Measurements from ENCODE around the gene CADPS.

DNA sequence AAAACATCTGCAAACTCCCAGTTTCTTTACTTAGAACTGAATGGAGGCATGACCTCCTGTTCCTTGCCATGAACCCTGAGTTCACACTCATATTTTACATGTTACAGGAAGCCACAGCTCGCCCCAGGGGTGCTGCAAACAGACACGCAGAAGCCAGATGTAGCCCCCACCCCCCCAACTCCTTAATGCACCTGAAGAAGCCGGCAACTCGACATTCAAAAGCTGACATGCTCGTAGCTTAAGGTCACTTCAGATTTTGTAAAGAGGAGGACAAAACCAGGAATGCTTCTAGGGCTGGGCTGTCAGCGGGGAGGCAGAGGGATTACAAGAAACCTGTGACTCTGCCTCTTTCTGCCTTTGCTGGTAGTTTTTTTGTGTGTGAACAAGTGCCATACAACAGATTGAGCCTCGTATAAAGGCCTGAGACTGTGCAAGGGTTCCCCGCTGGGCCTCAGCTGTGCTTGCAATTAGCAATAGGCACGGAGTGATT is 459.9 kb downstream of the CADPS start:
- TF ChIP-seq, protein P1, sequence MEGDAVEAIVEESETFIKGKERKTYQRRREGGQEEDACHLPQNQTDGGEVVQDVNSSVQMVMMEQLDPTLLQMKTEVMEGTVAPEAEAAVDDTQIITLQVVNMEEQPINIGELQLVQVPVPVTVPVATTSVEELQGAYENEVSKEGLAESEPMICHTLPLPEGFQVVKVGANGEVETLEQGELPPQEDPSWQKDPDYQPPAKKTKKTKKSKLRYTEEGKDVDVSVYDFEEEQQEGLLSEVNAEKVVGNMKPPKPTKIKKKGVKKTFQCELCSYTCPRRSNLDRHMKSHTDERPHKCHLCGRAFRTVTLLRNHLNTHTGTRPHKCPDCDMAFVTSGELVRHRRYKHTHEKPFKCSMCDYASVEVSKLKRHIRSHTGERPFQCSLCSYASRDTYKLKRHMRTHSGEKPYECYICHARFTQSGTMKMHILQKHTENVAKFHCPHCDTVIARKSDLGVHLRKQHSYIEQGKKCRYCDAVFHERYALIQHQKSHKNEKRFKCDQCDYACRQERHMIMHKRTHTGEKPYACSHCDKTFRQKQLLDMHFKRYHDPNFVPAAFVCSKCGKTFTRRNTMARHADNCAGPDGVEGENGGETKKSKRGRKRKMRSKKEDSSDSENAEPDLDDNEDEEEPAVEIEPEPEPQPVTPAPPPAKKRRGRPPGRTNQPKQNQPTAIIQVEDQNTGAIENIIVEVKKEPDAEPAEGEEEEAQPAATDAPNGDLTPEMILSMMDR (IDR thresholded peaks at IDR 0.05; ENCODE audit: insufficient read depth, low read length), result no peak
- TF ChIP-seq GABPA (IDR thresholded peaks at IDR 0.05; ENCODE audit: low read depth) (no peak), REST (IDR thresholded peaks at IDR 0.05; ENCODE audit: insufficient replicate concordance, low read depth) (no peak), POLR2AphosphoS5 (IDR thresholded peaks at IDR 0.05; ENCODE audit: low read depth) (no peak), SPI1 (IDR thresholded peaks at IDR 0.05; ENCODE audit: borderline replicate concordance, low read depth) (no peak)
